GM19467 (cell line): ENCODE measurements around the gene TICAM1.

Experiments
- ATAC-seq: cut with Tn5 transposase; IDR thresholded peaks from one replicate; pipeline ENCODE4 v1.9.1; 2021; ENCODE audit warnings: mild to moderate bottlenecking, moderate library complexity; ENCODE audit not compliant: unreplicated experiment

Gene TICAM1

DNA sequence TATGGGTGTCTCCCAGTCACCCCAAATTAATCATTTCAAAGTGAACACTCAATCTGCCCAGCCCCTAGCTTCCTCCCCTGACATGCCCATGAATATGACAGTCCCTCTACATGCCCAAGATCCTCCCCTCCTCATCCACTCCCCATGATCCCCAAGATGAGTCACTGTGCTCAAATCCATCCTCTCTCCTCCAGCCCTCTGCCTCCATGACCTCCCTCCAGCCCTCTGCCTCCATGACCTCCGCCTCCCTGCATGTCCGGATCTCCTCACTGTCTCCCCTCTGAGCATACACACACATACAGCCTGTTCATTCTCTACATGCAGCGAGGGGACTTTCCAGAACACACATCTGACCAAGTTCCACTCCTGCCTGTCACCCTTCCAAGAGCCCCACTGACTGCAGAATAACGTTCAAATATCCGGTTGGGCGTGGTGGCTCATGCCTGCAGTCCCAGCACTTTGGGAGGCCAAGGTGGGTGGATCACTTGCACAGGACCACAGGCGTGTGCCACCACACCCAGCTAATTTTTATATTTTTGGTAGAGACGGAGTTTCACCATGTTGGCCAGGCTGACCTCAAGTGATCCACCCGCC lies 58.4 kb downstream of the TICAM1 start:
- no peak for ATAC-seq

- ATAC-seq, result no peak
Measured at GRCh38 chr19:4772566-4772965, 58.9 kb downstream of the TICAM1 start.

- no peak for ATAC-seq
Measured at GRCh38 chr19:4768934-4769777, 62.4 kb downstream of the TICAM1 start.
